ENCODE results near the gene DHX8. TPM values are rescaled to one million over a fixed set of nuclear protein-coding genes. Genes with fewer than 3 reads are reported as not detected.

Gene DHX8
- total RNA-seq, 1 experiment from 2014 or later: 54.1 TPM

DNA sequence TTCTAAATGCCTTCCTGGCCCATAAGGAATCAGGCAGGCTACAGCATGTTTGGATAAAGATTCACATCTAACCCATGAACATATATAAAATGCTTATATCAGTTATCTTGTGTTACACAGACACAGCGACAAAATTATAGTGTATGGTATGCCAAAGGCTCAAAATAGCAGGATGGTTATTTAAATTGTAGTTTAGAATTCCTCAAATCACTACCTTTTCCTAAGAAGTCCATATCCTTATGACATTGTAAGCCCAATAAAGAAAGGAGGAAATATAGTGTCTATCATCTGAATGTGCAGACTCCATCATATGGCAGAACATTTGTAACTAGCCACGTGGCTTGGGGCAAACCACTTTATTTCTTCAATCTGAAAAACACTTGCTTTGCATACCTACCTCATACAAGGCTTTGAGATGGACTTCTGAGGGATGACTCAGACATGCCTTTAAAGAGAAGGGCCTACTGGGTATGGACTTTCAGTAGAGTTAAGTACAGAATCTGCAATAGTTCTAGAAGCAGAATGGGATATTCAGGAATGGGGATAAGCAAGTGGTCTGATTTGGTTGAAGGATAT is 12.1 kb upstream of the DHX8 start:
- Histone ChIP-seq H2BK120ac (ENCODE audit: low read depth, low read length, poor library complexity, severe bottlenecking) (no peak overlapping the region), H4K91ac (ENCODE audit: insufficient read length, low read depth, low read length) (no peak overlapping the region), H3K79me1 (ENCODE audit: insufficient read depth, low read depth, low read length, poor library complexity, severe bottlenecking) (no peaks in the 10 kb centered on the region), H3K23ac (ENCODE audit: insufficient read length, low read depth, low read length) (no peak overlapping the region), H3K23me2 (ENCODE audit: insufficient read length, low read depth, low read length, poor library complexity, severe bottlenecking) (no peaks in the 10 kb centered on the region), H3K4me2 (ENCODE audit: insufficient read depth, insufficient read length, low read length) (no peak overlapping the region), H2AK5ac (ENCODE audit: insufficient read length, low read length) (no peak overlapping the region), H2BK12ac (ENCODE audit: insufficient read length, low read depth, low read length) (no peak overlapping the region), H2BK20ac (ENCODE audit: low read depth, low read length, poor library complexity, severe bottlenecking) (no peak overlapping the region), H3K4me1 (ENCODE audit: insufficient read depth, low read length) (no peaks in the 10 kb centered on the region), H3K27me3 (ENCODE audit: insufficient read depth, low read length) (no peaks in the 10 kb centered on the region), H3K4ac (ENCODE audit: low read depth, low read length) (no peak overlapping the region), H3K56ac (ENCODE audit: insufficient read length, low read depth, low read length) (no peak overlapping the region), H4K5ac (ENCODE audit: insufficient read length, low read depth, low read length) (no peak overlapping the region), H2BK5ac (ENCODE audit: insufficient read length, low read length) (no peak overlapping the region), H3T11ph (ENCODE audit: low read length) (no peak overlapping the region), H3K9ac (ENCODE audit: extremely low read depth, insufficient read length, low read length) (no peak overlapping the region), H3K14ac (ENCODE audit: insufficient read depth, low read length) (no peak overlapping the region), H3K27ac (ENCODE audit: insufficient read length, low read depth, low read length) (no peak overlapping the region), H3K18ac (ENCODE audit: insufficient read length, low read depth, low read length) (no peak overlapping the region), H3K9me3 (ENCODE audit: control insufficient read depth, low read depth, low read length) (no peaks in the 10 kb centered on the region), H3K79me2 (ENCODE audit: insufficient read depth, low read length) (no peaks in the 10 kb centered on the region), H4K20me1 (ENCODE audit: control insufficient read depth, insufficient read depth, insufficient read length) (no peaks in the 10 kb centered on the region), H2BK15ac (ENCODE audit: low read depth, low read length) (no peak overlapping the region), H2AFZ (ENCODE audit: low read length) (no peak overlapping the region), H4K8ac (replicated peaks; ENCODE audit: insufficient read length, low read depth, low read length) (no peak overlapping the region)
- H3K4me3 Mint-ChIP-seq: no peak overlapping the region
- no peaks in the 10 kb centered on the region for H3K36me3 Mint-ChIP-seq (ENCODE audit: insufficient read depth in 1 of 3, low read depth in 3 of 3)
- no CpG with 5 or more reads among the region's 2 CpGs for WGBS (ENCODE audit: extremely low coverage, insufficient read length, low lambda C conversion rate)
- no peaks in the 10 kb centered on the region for H3K4me1 Mint-ChIP-seq
- no peaks in the 10 kb centered on the region for H3K9me3 Mint-ChIP-seq
- no peak for DNase-seq
- 0 out of 7 replicates have a peak overlapping the region, but pooled peaks of 1 of the 3 experiments have one; percentile 23 for H3K27ac Mint-ChIP-seq
- H3K27me3 Mint-ChIP-seq (ENCODE audit: low read depth): no peaks in the 10 kb centered on the region; the same call in 1 of the 2 replicates
- TF ChIP-seq, protein P1, sequence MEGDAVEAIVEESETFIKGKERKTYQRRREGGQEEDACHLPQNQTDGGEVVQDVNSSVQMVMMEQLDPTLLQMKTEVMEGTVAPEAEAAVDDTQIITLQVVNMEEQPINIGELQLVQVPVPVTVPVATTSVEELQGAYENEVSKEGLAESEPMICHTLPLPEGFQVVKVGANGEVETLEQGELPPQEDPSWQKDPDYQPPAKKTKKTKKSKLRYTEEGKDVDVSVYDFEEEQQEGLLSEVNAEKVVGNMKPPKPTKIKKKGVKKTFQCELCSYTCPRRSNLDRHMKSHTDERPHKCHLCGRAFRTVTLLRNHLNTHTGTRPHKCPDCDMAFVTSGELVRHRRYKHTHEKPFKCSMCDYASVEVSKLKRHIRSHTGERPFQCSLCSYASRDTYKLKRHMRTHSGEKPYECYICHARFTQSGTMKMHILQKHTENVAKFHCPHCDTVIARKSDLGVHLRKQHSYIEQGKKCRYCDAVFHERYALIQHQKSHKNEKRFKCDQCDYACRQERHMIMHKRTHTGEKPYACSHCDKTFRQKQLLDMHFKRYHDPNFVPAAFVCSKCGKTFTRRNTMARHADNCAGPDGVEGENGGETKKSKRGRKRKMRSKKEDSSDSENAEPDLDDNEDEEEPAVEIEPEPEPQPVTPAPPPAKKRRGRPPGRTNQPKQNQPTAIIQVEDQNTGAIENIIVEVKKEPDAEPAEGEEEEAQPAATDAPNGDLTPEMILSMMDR (conservative IDR thresholded peaks at IDR 0.05): no peak

Data from H9 (cell line).